Kidney epithelial cell (primary cell): Measurements from ENCODE around the gene RHOH. TPM values are rescaled to one million over a fixed set of nuclear protein-coding genes. Genes with fewer than 3 reads are reported as not detected.

ENCODE experiments used
- DNase-seq: peaks from one replicate; pipeline ENCODE4 v3.0.0-alpha.2; 2010; ENCODE audit warnings: low read depth
- H3K27me3 ChIP-seq: 2 replicates; pipeline ENCODE4 v1.6.0; 2011; ENCODE audit warnings: low read length; ENCODE audit not compliant: control insufficient read depth, insufficient read depth
- H3K36me3 ChIP-seq: 2 replicates; pipeline ENCODE4 v1.5.1; 2011; ENCODE audit warnings: low read length; ENCODE audit not compliant: control insufficient read depth, insufficient read depth
- H3K4me3 ChIP-seq: 2 replicates; pipeline ENCODE4 v1.5.1; 2011; ENCODE audit warnings: low read depth, mild to moderate bottlenecking, control low read depth, low read length
- CTCF ChIP-seq: IDR thresholded peaks from 2 replicates; pipeline ENCODE4 v1.5.1; 2011; ENCODE audit warnings: mild to moderate bottlenecking, moderate library complexity, low read length, control low read depth, inconsistent platforms; ENCODE audit not compliant: insufficient read depth, poor library complexity, severe bottlenecking
- total RNA-seq: library from RNA; depleted of rRNA; stranded (reverse); fragments of >200 nt; gene quantifications from 2 replicates; pipeline ENCODE4 v1.2.3, GENCODE V29; 2015

The RHOH gene
- total RNA-seq, 1 donor from 2014 or later: not detected

- Histone ChIP-seq H3K4me3 (no peak overlapping the region), H3K36me3 (no peaks in the 10 kb centered on the region), H3K27me3 (no peaks in the 10 kb centered on the region)
- no peak for TF ChIP-seq CTCF
- DNase-seq: no peak
Observed at GRCh38 chr4:40193578-40193977, 3.3 kb upstream of the RHOH start.

GRCh38 chr4:40194602-40195161 lies 2.1 kb upstream of the RHOH start:
- no peak for DNase-seq
- no peak for TF ChIP-seq CTCF
- Histone ChIP-seq H3K4me3 (no peak overlapping the region), H3K27me3 (no peaks in the 10 kb centered on the region), H3K36me3 (no peaks in the 10 kb centered on the region)

GRCh38 chr4:40195182-40196177 lies 1.4 kb upstream of the RHOH start:
- H3K4me3 ChIP-seq: no peak overlapping the region
- DNase-seq: no peak
- no peaks in the 10 kb centered on the region for H3K27me3 ChIP-seq
- TF ChIP-seq CTCF: no peak
- no peaks in the 10 kb centered on the region for H3K36me3 ChIP-seq

GRCh38 chr4:40196272-40196671 lies 559 bp upstream of the RHOH start:
- TF ChIP-seq CTCF: no peak
- no peak for DNase-seq
- Histone ChIP-seq H3K4me3 (no peak overlapping the region), H3K27me3 (no peaks in the 10 kb centered on the region), H3K36me3 (no peaks in the 10 kb centered on the region)

GRCh38 chr4:40197879-40198689 lies 1.3 kb downstream of the RHOH start:
- Histone ChIP-seq H3K4me3 (no peak overlapping the region), H3K27me3 (no peaks in the 10 kb centered on the region), H3K36me3 (no peaks in the 10 kb centered on the region)
- no peak for TF ChIP-seq CTCF
- DNase-seq: no peak
